ENCODE data around the gene ULBP2. TPM values are rescaled to one million over a fixed set of nuclear protein-coding genes. Genes with fewer than 3 reads are reported as not detected.

The ULBP2 gene
- 6.2 and 6.6 TPM in 2 replicates for total RNA-seq

GRCh38 chr6:149941583-149942460, at the start of gene ULBP2:
Gene ULBP2 (plus strand): TSS chr6:149942014. CDS start chr6:149942073, 59 bp downstream.

GRCh38 chr6:149897855-149898744, 43.7 kb upstream of the ULBP2 start, which contains the start of gene RAET1E:
Gene RAET1E (minus strand): TSS chr6:149898113. CDS start chr6:149890901, 7,212 bp downstream.

GRCh38 chr6:149922642-149923326, 19.0 kb upstream of the ULBP2 start, which contains the start of gene RAET1G:
Gene RAET1G (minus strand): TSS chr6:149923121. CDS start chr6:149923010, 111 bp downstream.

GRCh38 chr6:149963462-149964307, 21.9 kb downstream of the ULBP2 start, which contains the start of gene ULBP1:
Gene ULBP1 (plus strand): TSS chr6:149963943. CDS start chr6:149964050, 107 bp downstream.

Other genes with a start within 250 kb of the ULBP2 start
- 7.7 and 7.9 TPM in 2 replicates for gene LATS1, start 223.9 kb upstream of the ULBP2 start, total RNA-seq
- gene NUP43, start 195.5 kb upstream of the ULBP2 start, total RNA-seq: 33.5 and 33.7 TPM in 2 replicates
- gene PCMT1, start 192.3 kb upstream of the ULBP2 start, total RNA-seq: 136 and 157 TPM in 2 replicates
- 28.2 and 30.6 TPM in 2 replicates for gene LRP11, start 77.7 kb upstream of the ULBP2 start, total RNA-seq
- under 0.01 TPM in 1 of 2 replicates, not detected in the other for gene RAET1E, start 43.9 kb upstream of the ULBP2 start, total RNA-seq
- 1.0 and 1.8 TPM in 2 replicates for gene RAET1G, start 18.9 kb upstream of the ULBP2 start, total RNA-seq
- gene ULBP1, start 21.9 kb downstream of the ULBP2 start, total RNA-seq: 3.6 and 4.0 TPM in 2 replicates
- gene RAET1L, start 83.5 kb downstream of the ULBP2 start, total RNA-seq: not detected in 2 replicates
- gene ULBP3, start 127.1 kb downstream of the ULBP2 start, total RNA-seq: 15.9 and 18.5 TPM in 2 replicates
- gene PPP1R14C, start 201.0 kb downstream of the ULBP2 start, total RNA-seq: not detected in 2 replicates